ENCODE data around the gene EIF4E1B. TPM values are rescaled to one million over a fixed set of nuclear protein-coding genes. Genes with fewer than 3 reads are reported as not detected.
A peak's percentile ranks its signal among the peaks of the same experiment; 100 is the strongest.

EIF4E1B gene
- total RNA-seq, 2 donors from 2014 or later, result not detected

DNA sequence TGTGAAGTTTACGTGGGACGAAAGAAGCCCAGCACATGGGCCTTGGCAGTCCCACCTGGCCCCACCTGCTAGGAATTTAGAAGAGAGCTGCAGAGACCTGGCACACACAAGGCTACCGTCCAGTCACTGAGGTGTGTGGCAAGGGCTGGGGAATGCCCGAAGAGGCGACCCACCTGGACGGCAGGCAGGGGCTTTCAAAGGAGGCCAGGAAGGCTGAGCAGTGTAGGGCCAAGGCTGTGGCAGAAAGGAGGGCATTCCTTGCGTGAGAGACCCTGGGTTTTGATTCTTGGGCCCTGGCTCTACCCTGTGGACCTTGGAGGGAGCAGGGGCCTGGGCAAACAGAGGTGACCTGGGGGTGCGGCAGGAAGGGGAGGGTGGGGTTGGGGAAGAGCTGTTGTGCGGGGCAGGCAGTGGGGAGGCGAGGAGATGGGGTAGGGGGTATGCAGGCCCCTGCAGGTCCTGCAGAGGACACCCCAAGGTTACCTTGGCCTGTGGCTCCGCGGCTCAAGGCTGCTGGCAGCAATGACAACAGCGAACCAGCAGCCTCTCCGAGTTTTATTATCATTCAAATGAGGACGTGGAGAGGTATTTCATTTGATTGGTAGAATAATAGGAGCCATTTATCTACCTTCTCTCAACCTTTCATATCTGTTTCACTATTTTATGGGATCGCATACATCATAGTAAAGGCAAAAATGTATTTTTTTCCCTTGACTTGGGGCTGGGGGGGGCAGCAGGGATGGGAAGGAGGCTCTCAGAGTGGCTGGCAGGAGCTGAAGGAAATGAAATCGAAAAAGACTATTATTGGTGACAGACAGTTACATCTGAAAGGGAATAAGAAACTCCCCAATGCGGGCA, 41.6 kb downstream of the EIF4E1B start:
- Histone ChIP-seq H3K27ac (no peak overlapping the region), H3K9me3 (no peaks in the 10 kb centered on the region), H3K36me3 (no peaks in the 10 kb centered on the region), H3K4me1 (peaks cover 0 to 17% of the 10 kb centered on the region in 2 donors), H3K27me3 (no peaks in the 10 kb centered on the region), H3K4me3 (no peak overlapping the region)
- DNase-seq (ENCODE audit: low spot score), result no peak
- TF ChIP-seq, protein P1, sequence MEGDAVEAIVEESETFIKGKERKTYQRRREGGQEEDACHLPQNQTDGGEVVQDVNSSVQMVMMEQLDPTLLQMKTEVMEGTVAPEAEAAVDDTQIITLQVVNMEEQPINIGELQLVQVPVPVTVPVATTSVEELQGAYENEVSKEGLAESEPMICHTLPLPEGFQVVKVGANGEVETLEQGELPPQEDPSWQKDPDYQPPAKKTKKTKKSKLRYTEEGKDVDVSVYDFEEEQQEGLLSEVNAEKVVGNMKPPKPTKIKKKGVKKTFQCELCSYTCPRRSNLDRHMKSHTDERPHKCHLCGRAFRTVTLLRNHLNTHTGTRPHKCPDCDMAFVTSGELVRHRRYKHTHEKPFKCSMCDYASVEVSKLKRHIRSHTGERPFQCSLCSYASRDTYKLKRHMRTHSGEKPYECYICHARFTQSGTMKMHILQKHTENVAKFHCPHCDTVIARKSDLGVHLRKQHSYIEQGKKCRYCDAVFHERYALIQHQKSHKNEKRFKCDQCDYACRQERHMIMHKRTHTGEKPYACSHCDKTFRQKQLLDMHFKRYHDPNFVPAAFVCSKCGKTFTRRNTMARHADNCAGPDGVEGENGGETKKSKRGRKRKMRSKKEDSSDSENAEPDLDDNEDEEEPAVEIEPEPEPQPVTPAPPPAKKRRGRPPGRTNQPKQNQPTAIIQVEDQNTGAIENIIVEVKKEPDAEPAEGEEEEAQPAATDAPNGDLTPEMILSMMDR (IDR thresholded peaks at IDR 0.05), result no peak

DNA sequence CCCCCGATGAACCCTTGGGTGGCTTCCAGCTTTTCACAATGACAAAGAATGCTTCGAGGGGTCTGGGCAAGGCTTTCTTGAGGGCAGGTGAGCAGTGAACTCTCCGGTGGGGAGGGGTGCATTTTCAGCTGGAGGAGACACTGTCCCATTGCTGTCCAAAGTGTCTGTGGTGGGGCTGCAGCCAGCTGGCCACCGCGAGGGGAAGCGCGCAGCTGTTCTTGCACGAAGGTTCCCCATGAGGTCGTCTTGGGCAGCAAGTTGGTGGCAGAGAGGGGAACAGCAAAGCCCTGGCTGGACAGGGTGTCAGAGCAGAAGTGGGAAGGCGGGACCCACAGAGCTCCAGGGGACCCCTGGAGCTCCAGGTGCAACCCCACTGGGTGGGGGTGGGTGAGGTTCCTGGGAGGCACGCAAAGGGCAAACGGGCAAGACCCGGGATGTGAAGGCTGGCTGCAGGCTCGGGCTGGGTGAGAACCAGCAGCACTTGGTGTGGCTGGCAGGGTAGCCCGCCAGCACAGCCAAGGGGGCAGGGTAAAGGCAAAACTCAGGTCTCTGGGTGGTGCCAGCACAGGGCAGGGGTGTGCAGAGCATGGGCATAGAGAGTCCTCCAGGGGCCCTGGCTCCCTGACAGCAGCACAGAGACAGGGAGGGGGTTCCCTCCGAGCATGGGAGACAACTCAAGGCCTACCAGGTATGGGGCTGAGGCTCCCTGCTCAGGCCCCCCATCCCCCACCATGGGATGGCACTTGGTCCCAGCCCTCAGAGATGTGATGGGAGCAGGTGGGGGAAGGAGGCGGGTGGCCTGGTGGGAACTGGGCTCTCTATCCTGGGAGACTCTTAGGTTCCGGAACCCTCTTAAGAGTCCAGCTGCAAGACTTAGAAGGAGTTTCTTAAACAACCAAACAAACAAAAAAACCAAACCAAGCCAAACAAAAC, 43.4 kb downstream of the EIF4E1B start:
- Histone ChIP-seq H3K27ac (no peak overlapping the region), H3K4me3 (no peak overlapping the region), H3K36me3 (no peaks in the 10 kb centered on the region), H3K4me1 (peaks cover 0 to 35% of the 10 kb centered on the region in 2 donors), H3K9me3 (no peaks in the 10 kb centered on the region), H3K27me3 (no peaks in the 10 kb centered on the region)
- DNase-seq (ENCODE audit: low spot score), result no peak
- TF ChIP-seq, protein P1 (IDR thresholded peaks at IDR 0.05), result no peak

DNA sequence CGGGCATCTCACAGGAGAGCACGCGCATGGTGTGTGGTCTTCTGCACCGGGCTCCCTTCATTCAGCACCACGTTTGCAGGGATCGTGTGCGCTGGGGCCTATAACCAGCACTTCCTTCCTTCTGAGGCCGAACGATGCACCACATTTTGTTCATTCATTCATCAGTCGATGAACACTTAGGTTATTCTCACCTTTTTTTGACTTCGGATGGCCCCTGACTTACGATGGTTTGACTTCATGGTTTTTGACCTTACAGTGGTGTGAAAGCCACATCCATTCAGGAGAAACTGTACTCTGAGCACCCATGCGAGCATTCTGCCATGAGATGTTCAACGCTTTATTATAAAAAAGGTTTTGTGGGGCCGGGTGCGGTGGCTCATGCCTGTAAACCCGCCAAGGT, 44.3 kb downstream of the EIF4E1B start:
- Histone ChIP-seq H3K27ac (no peak overlapping the region), H3K4me3 (no peak overlapping the region), H3K36me3 (no peaks in the 10 kb centered on the region), H3K27me3 (peaks cover 0 to 5% of the 10 kb centered on the region in 2 donors), H3K9me3 (no peaks in the 10 kb centered on the region), H3K4me1 (peaks cover 0 to 43% of the 10 kb centered on the region in 2 donors)
- TF ChIP-seq, protein P1 (IDR thresholded peaks at IDR 0.05), result no peak
- no peak for DNase-seq (ENCODE audit: low spot score)

DNA sequence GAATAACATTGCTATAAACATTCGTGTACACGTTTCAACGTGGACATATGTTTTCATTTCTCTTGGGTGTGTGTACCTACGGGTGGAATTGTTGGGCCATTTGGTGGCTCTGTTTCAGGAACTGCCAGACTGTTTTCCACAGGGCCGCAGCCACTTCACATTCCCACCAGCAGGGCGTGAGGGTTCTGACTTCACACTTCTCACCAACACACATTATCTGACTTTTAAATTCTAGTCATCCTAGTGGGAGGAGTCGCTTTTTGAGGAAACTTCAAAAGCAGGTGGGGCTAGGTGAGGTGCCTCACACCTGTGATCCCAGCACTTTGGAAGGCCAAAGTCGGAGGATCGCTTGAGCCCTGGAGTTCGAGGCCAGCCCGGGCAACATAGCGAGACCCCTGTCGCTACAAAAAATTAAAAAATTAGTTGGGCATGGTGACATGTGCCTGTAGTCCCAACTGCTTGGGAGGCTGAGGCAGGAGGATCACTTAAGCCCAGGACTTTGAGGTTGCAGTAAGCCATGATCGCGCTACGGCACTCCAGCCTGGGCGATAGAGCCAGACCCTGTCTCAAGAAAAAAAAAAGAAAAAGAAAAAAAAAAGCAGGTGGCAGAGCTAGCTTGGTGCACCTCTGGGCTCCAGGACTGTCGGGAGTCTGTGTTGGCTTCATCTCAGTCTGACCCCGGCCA, 45.3 kb downstream of the EIF4E1B start:
- Histone ChIP-seq H3K27ac (no peak overlapping the region), H3K4me1 (peaks cover 0 to 49% of the 10 kb centered on the region in 2 donors), H3K27me3 (peaks cover 0 to 10% of the 10 kb centered on the region in 2 donors), H3K9me3 (no peaks in the 10 kb centered on the region), H3K36me3 (no peaks in the 10 kb centered on the region), H3K4me3 (no peak overlapping the region)
- no peak for DNase-seq (ENCODE audit: low spot score)
- TF ChIP-seq, protein P1 (IDR thresholded peaks at IDR 0.05), result peak; percentile 25 to 55

DNA sequence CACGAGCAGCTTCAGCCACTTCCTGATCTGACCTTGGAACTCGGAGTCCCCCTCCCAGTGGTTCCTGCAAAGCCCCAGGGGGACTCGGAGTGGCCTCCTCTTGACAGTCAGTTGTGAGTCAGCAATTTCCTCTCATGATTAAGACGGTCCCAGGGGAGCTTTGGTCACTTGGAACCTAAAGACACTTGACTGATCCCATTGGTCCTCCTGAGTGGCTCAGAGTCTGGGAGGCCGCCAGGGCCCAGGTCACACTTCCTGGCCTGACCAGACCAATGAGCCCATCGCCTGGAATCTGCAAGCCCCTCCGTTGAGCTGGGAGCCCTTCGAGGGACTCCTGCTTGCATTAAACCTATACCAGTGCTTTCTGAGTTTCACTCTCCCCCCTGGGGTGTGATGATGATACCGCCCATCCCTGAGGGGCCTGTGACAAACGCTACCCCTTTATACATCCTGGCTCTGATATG, 45.9 kb downstream of the EIF4E1B start:
- peaks cover 0 to 49% of the 10 kb centered on the region in 2 donors for H3K4me1 ChIP-seq
- DNase-seq (ENCODE audit: low spot score), result no peak
- H3K27ac ChIP-seq, result no peak overlapping the region

More for the DNA sequence above, 45.9 kb downstream of the EIF4E1B start:
- H3K9me3 ChIP-seq, result no peaks in the 10 kb centered on the region
- TF ChIP-seq, protein P1 (IDR thresholded peaks at IDR 0.05), result no peak
- H3K27me3 ChIP-seq, result peaks cover 0 to 10% of the 10 kb centered on the region in 2 donors
- no peak overlapping the region for H3K4me3 ChIP-seq
- H3K36me3 ChIP-seq, result no peaks in the 10 kb centered on the region

All from right atrium auricular region (tissue), 2 donors.